Fibroblast of lung (primary cell): ENCODE results near the gene PARP3. TPM values are rescaled to one million over a fixed set of nuclear protein-coding genes. Genes with fewer than 3 reads are reported as not detected.

Experiments
- DNase-seq, 2 donors: peaks; one replicate each; pipeline versions ENCODE4 v3.0.0 to v3.0.0-alpha.2; 2010; ENCODE audit warnings: low read depth in 2 of 2
- H2AFZ ChIP-seq: 2 replicates; pipeline ENCODE4 v1.5.1; 2012; ENCODE audit warnings: low read length, control low read depth, inconsistent platforms
- H3K27ac ChIP-seq: 2 replicates; pipeline ENCODE4 v1.5.1; 2011; ENCODE audit warnings: low read length, control low read depth; ENCODE audit not compliant: insufficient read depth
- H3K27me3 ChIP-seq: 2 replicates; pipeline ENCODE4 v1.5.1; 2011; ENCODE audit warnings: mild to moderate bottlenecking, low read length; ENCODE audit not compliant: control insufficient read depth, insufficient read depth
- H3K36me3 ChIP-seq: 2 replicates; pipeline ENCODE4 v1.5.1; 2011; ENCODE audit warnings: low read length; ENCODE audit not compliant: control insufficient read depth, insufficient read depth
- H3K4me1 ChIP-seq: 2 replicates; pipeline ENCODE4 v1.5.1; 2011; ENCODE audit warnings: low read length; ENCODE audit not compliant: control insufficient read depth, insufficient read depth; ENCODE audit errors: extremely low read depth
- H3K4me2 ChIP-seq: 2 replicates; pipeline ENCODE4 v1.5.1; 2011; ENCODE audit warnings: low read length, control low read depth; ENCODE audit not compliant: insufficient read depth; ENCODE audit errors: extremely low read depth
- H3K4me3 ChIP-seq, 4 experiments: fragments of 200-600 bp in 1 of 4; sonication (generic) in 1 of 4; replicated peaks in 1 of 4; 2 replicates each; pipeline ENCODE4 v1.5.1; 2011 to 2016; ENCODE audit warnings: low read length in 4 of 4, low read depth in 3 of 4, mild to moderate bottlenecking in 3 of 4, control low read depth in 2 of 4, inconsistent platforms in 1 of 4, mixed read lengths in 1 of 4; ENCODE audit not compliant: insufficient read depth in 1 of 4; ENCODE audit errors: control extremely low read depth in 1 of 4
- H3K79me2 ChIP-seq: 2 replicates; pipeline ENCODE4 v1.5.1; 2012; ENCODE audit warnings: mild to moderate bottlenecking, low read length, inconsistent platforms; ENCODE audit not compliant: control insufficient read depth, insufficient read depth
- H3K9ac ChIP-seq: 2 replicates; pipeline ENCODE4 v1.5.1; 2011; ENCODE audit warnings: mild to moderate bottlenecking, low read length, control low read depth; ENCODE audit not compliant: insufficient read depth
- H3K9me3 ChIP-seq: 2 replicates; pipeline ENCODE4 v1.5.1; 2012; ENCODE audit warnings: low read depth, low read length; ENCODE audit not compliant: control insufficient read depth, insufficient read depth
- H4K20me1 ChIP-seq: 2 replicates; pipeline ENCODE4 v1.5.1; 2011; ENCODE audit warnings: low read length; ENCODE audit not compliant: control insufficient read depth, insufficient read depth; ENCODE audit errors: extremely low read depth
- CTCF ChIP-seq, 2 donors: IDR thresholded peaks in 1 of 2; conservative IDR thresholded peaks in 1 of 2; 1 replicate in 1 of 2; 2 replicates in 1 of 2; pipeline ENCODE4 v1.5.1; 2011 to 2012; ENCODE audit warnings: low read length in 2 of 2, control low read depth in 1 of 2, inconsistent platforms in 1 of 2, low read depth in 1 of 2, mild to moderate bottlenecking in 1 of 2
- EZH2 ChIP-seq: IDR thresholded peaks from 2 replicates; pipeline ENCODE4 v1.5.1; 2012; ENCODE audit warnings: low read length, control low read depth, mild to moderate bottlenecking; ENCODE audit errors: missing control alignments
- polyA plus RNA-seq, 2 donors: library from polyadenylated mRNA; depleted of rRNA in 1 of 2; stranded (reverse) in 1 of 2; unstranded in 1 of 2; fragments of >200 nt; gene quantifications; 2 replicates each; pipeline ENCODE4 v1.2.1, GENCODE V29; 2011 to 2012; ENCODE audit warnings: missing spikeins in 1 of 2
- total RNA-seq: library from RNA; depleted of rRNA; stranded (reverse); fragments of >200 nt; gene quantifications from 2 replicates; pipeline ENCODE4 v1.2.1, GENCODE V29; 2014

The PARP3 gene
- total and polyA plus RNA-seq, 2 donors (not counting 1 experiment from before 2014, with no cell fraction given): 22.8 to 44.1 TPM

- Histone ChIP-seq H3K27me3 (no peaks in the 10 kb centered on the region), H3K9me3 (no peaks in the 10 kb centered on the region), H3K27ac (no peak overlapping the region), H3K4me2 (no peak overlapping the region), H4K20me1 (no peaks in the 10 kb centered on the region), H2AFZ (no peak overlapping the region), H3K4me1 (peaks cover 18% of the 10 kb centered on the region), H3K4me3 (no peak overlapping the region), H3K9ac (no peak overlapping the region), H3K36me3 (peaks cover 2% of the 10 kb centered on the region), H3K79me2 (peaks cover 9% of the 10 kb centered on the region)
- DNase-seq: no peak
- TF ChIP-seq EZH2 (no peak), CTCF (conservative IDR thresholded peaks at IDR 0.05 in 1 of 2, IDR thresholded peaks at IDR 0.05 in 1 of 2; ENCODE audit: low read depth in 1 of 2, low read length in 2 of 2) (no peak)
Measured at GRCh38 chr3:51970606-51971300, 28.6 kb downstream of the PARP3 start.

DNA sequence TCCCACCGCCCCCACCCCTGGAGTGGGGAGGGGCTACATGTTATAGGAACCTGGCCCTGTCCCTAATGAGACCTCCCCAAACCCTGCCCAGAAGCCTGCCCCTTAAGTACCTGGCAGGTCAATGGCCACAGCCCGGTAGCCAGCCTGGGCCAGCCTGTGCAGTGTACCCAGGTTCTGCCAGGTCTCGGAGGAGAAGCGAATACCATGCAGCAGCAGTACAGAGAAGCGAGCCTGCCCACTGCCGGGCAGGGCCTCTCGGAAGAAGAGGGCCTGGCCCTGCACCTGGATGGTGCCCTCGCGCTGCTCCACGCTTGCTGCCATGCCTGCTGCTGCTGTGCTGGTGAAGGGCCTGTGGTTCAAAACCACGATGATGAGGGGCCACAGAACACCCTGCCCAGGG, 29.2 kb downstream of the PARP3 start:
- no peak for TF ChIP-seq EZH2
- no peak for TF ChIP-seq CTCF (conservative IDR thresholded peaks at IDR 0.05 in 1 of 2, IDR thresholded peaks at IDR 0.05 in 1 of 2; ENCODE audit: low read depth in 1 of 2, low read length in 2 of 2)
- H3K79me2 ChIP-seq: peaks cover 6% of the 10 kb centered on the region
- no peaks in the 10 kb centered on the region for H4K20me1 ChIP-seq
- H3K4me3 ChIP-seq: no peak overlapping the region
- H3K27ac ChIP-seq: no peak overlapping the region
- H3K4me2 ChIP-seq: no peak overlapping the region
- peaks cover 2% of the 10 kb centered on the region for H3K36me3 ChIP-seq
- H3K27me3 ChIP-seq: no peaks in the 10 kb centered on the region
- H2AFZ ChIP-seq: no peak overlapping the region
- peaks cover 15% of the 10 kb centered on the region for H3K4me1 ChIP-seq
- H3K9ac ChIP-seq: no peak overlapping the region
- DNase-seq: no peak
- no peaks in the 10 kb centered on the region for H3K9me3 ChIP-seq

GRCh38 chr3:51974277-51974962, 32.3 kb downstream of the PARP3 start:
- no peaks in the 10 kb centered on the region for H3K9me3 ChIP-seq
- H2AFZ ChIP-seq: peak overlapping the region; percentile 93
- peaks cover 13% of the 10 kb centered on the region for H3K4me1 ChIP-seq
- peaks cover 2% of the 10 kb centered on the region for H3K79me2 ChIP-seq
- peaks cover 2% of the 10 kb centered on the region for H3K36me3 ChIP-seq
- H3K27me3 ChIP-seq: no peaks in the 10 kb centered on the region
- H3K4me2 ChIP-seq: peak overlapping the region; percentile 95
- peak overlapping the region; percentile 63 to 93 (median 84) for H3K4me3 ChIP-seq
- no peaks in the 10 kb centered on the region for H4K20me1 ChIP-seq
- no peak for TF ChIP-seq EZH2
- no peak for TF ChIP-seq CTCF (conservative IDR thresholded peaks at IDR 0.05 in 1 of 2, IDR thresholded peaks at IDR 0.05 in 1 of 2; ENCODE audit: low read depth in 1 of 2, low read length in 2 of 2)
- H3K9ac ChIP-seq: peak overlapping the region; percentile 86
- H3K27ac ChIP-seq: peak overlapping the region; percentile 90
- peak in 1 of 2 donors; percentile 19 for DNase-seq
